DLD1 (cell line): ENCODE results near the gene HHIPL1.

Source experiments
- in situ Hi-C: cut with HindIII; loops from 2 replicates; pipeline ENCODE4 v1.10.0; 2017; ENCODE audit warnings: low sequenced_read_pairs

Gene HHIPL1

GRCh38 chr14:99673305-99674063, 28.6 kb downstream of the HHIPL1 start:
- in situ Hi-C loops: no loop called here

GRCh38 chr14:99674064-99674650, 29.2 kb downstream of the HHIPL1 start:
- in situ Hi-C loops: no loop called here

DNA sequence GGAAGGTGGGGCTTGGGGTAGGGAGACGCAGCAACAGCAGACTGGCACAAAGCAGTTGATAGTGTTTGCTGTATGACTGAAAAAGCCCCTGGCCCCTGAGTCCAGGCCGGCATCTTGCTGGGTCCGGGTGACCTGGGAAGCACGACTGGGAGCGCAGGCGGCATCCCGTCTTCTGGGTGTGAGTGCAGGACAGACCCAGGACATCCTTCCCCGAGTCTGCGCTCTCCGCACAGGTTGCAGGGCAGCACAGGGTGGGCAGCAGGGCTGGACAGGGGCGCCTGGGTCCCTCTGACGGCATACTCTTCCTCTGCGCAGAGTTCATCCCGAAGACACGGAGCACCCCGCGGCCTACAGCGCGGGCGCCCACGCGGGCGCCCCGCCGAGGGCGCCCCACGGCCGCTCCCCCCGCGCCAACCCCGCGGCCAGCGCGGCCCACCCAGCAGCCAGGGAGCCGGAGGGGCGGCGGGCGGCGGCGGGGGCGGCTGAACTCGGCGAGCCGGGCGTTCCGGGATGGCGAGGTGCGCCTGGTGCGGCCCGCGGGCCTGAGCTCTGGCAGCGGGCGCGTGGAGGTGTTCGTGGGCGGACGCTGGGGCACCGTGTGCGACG, 29.9 kb downstream of the HHIPL1 start:
- in situ Hi-C loops: loop anchor here (25.0 kb wide), 1 partner anchor 188 kb away; the partner anchor contains the start of genes CCNK and SETD3

DNA sequence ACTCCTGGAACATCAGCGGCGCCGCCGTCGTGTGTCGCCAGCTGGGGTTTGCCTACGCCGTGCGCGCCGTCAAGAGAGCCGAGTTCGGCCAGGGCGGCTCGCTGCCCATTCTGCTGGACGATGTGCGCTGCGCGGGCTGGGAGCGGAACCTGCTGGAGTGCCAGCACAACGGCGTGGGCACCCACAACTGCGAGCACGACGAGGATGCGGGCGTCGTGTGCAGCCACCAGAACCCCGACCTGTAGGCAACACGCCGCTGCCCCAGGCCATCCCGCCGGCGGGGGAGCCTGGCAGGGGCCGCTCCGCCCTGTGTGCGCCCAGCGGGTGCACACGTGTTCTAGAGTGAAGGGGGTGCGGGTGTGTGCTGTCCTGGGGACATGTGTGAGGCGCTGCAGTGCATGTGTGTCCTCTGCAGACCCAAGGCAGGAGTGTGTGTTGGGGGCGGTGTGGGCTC, 30.5 kb downstream of the HHIPL1 start:
- in situ Hi-C loops: loop anchor here (25.0 kb wide), 1 partner anchor 188 kb away; the partner anchor contains the start of genes CCNK and SETD3

DNA sequence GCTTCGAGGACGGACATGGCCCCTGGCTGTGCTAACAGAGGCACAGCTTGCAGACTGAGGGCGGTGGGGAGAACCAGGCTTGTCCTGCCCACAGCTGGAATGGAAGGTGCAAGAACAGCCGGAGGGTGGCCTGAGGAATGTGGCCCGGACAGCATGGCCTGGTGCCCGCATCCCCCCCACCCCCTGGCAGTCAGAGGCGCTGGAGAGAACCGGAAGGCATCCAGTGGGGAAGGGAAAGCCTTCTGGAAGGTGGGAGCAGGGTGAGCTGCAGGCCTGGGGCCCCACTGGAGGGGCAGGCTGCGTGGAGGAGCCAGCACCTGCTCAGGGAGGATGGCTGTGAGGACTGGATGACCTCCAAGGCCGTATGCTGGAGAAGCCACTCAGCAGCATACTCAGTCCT, 31.0 kb downstream of the HHIPL1 start:
- in situ Hi-C loops: loop anchor here (25.0 kb wide), 1 partner anchor 189 kb away; the partner anchor contains the start of genes CCNK and SETD3

DNA sequence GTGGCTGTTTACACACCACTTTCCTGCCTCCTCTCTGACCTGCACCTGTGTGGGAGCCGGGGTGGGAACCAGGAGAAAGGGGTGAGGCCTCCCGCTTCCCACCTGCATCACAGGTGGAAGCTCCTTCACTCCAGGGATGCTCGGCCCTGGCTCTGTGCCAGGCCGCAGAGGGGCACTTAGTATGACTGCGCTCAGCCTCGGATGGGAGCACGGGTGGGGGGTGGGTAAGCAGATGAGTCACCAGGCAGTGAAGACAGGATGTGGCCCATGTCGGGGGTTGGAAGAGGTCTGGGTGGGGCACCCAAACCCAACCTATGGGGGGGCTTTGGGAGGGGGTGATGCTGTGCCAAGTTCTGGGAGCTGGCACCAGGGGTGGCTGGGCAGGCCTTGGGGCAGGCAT, 31.7 kb downstream of the HHIPL1 start:
- in situ Hi-C loops: loop anchor here (25.0 kb wide), 1 partner anchor 189 kb away; the partner anchor contains the start of genes CCNK and SETD3

DNA sequence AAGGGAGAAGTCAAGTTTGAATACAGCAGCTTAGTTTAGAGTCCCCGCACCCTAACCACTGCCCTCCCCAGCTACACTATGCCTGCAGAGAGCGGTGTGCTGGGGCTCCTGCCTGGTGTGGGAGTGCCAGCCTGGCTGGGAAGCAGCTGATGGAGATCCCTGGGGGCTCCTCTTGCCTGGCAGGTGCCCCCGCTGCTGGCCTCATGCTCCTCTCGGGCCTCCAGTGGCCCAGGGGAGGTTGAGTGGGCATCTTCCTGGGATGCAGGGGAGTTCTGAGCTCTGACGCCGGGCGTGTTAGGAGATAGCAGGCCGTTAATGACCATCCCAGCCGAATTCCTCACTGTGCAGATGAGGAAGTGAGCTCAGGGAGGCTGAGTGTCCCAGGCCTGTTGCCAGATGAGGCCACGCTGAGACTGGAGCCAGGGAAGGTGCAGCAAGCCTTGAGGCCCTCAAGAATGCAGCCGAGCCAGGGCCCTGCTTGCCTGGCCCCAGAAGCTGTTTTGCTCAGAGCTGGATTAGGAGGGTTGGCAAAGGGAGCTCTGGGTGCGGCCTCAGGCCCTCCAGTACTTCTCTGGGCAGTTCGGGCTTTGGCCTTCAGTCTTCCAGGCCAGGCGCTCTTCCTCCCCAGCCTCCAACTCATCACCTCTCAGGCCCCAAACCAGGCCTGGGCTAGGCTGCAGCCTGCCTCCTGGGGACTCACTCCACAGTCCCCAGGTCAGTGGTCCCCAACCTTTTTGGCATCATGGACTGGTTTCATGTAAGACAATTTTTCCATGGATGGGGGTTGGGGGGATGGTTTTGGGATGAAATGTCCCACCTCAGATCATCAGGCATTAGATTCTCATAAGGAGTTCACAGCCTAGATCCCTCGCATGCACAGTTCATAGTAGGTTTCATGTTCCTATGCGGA, 32.6 kb downstream of the HHIPL1 start:
- in situ Hi-C loops: loop anchor here (25.0 kb wide), 1 partner anchor 190 kb away; the partner anchor contains the start of genes CCNK and SETD3

GRCh38 chr14:99678198-99678597, 33.3 kb downstream of the HHIPL1 start:
- in situ Hi-C loops: loop anchor here (25.0 kb wide), 1 partner anchor 191 kb away; the partner anchor contains the start of genes CCNK and SETD3

GRCh38 chr14:99679111-99679510, 34.2 kb downstream of the HHIPL1 start:
- in situ Hi-C loops: loop anchor here (25.0 kb wide), 1 partner anchor 192 kb away; the partner anchor contains the start of genes CCNK and SETD3

- in situ Hi-C loops: loop anchor here (25.0 kb wide), 1 partner anchor 192 kb away; the partner anchor contains the start of genes CCNK and SETD3
Measured at GRCh38 chr14:99679543-99679942, 34.6 kb downstream of the HHIPL1 start.

- in situ Hi-C loops: loop anchor here (10.0 to 25.0 kb wide), 2 partner anchors 115 to 193 kb away; partner anchors contain the start of genes CCNK and SETD3
Measured at GRCh38 chr14:99679996-99680395, 35.1 kb downstream of the HHIPL1 start.

DNA sequence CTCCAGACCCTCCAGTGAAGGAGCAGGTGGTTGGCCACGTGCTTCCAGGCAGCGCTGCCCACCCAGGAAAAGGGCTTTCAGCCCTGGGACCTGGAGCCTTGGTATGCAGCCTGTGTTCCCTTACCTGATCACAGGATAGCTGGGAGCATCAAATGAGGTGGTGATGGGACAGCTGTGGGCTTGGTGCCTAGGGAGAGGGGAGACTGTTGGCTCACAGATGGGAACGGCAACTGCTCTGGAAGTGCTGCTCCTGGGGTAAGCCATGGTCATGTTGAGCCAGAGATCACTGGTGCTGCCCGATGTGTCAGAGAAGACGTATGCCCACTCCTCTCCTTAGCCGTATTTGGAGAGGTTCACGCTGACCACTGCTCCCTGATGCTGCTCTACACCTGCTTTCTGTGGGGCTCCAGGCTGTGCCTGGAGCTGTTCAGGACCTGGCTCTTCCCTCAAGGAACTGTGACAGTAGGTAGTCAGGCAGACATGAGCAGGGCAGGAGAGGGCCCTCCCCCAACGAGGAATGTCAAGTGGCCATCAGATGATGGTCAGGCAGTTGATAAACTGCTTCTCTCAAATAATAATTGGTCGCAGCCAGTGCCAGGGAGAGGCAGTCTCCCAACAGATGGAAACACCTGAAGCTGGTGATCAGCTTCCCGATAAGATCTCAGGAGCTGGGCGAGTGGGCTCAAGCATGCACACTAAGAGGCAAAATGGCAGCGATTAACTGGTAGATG, 36.3 kb downstream of the HHIPL1 start:
- in situ Hi-C loops: loop anchor here (10.0 to 25.0 kb wide), 2 partner anchors 116 to 194 kb away; partner anchors contain the start of genes CCNK and SETD3

GRCh38 chr14:99681832-99682148, 36.9 kb downstream of the HHIPL1 start:
- in situ Hi-C loops: loop anchor here (10.0 to 25.0 kb wide), 2 partner anchors 117 to 194 kb away; partner anchors contain the start of genes CCNK and SETD3

- in situ Hi-C loops: loop anchor here (10.0 to 25.0 kb wide), 2 partner anchors 118 to 196 kb away; partner anchors contain the start of genes CCNK and SETD3
Measured at GRCh38 chr14:99682809-99683618, 38.1 kb downstream of the HHIPL1 start.

DNA sequence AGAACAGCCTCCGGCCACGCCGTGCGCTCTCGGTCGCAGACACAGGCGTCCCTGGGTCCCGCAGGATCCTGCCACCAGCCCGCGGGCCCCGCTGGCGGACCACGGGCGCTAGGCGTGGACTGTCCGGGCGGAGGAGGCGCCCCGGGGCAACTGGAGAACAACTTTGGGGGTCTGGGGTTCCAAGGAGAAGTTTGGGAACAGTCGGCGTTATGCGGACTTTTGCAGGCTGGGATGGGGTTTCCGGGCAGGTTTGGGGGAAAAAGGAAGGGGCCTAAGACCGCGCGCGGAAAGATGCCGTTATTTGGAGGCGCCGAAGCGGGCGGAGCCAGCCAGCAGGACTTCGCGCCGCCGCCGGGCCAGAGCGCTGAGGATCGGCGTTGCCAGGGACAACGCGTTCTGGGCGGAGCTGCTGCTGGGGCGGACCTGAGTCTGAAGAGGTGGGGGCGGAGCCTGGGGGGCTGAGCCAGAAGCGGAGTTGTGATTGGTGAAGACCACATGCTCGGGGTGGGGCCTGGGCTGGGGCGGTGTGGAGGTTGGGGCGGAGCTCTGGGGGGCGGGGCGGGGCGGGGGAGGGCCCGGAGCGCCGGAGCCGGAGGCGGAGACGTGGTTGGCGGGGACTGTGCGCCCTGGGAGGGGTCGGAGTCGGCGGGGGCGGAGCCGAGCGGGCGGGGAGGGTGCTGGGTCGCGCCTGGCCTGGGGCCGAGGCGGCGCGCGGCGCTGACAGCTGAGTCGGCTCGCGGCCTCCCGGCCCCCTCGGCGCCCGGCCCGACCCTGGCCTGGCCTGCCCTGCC, 38.9 kb downstream of the HHIPL1 start, which contains the start of gene CYP46A1:
CYP46A1 (plus strand) TSS at position 680 of the 791 bp plus-strand sequence. CDS start 120 bp downstream, outside the sequence.
- in situ Hi-C loops: loop anchor here (10.0 to 25.0 kb wide), 2 partner anchors 119 to 197 kb away; partner anchors contain the start of genes CCNK and SETD3

- in situ Hi-C loops: loop anchor here (10.0 to 25.0 kb wide), 2 partner anchors 120 to 197 kb away; partner anchors contain the start of genes CCNK and SETD3
Measured at GRCh38 chr14:99684410-99684934, 39.5 kb downstream of the HHIPL1 start.

DNA sequence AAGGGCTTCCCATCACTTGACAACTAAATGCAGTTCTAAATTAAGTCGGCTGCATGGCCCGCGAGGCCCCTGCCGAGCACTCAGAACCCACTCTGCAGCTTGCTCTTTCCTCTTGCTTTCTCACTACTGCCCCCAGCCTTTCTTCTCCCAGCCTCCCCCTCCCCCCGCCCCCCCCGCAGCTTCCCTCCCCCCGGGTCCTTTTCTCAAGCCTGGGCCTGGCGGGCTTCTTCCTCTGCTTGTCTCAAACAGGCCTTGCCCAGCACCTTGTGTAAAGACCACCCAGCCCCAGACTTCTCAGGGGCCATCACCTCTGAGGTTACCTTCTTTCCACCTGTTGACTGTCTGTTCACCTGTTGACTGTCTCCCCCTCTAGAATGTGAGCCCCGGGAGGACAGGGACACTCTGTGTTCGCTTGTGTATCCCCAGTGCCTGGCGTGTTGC, 40.2 kb downstream of the HHIPL1 start:
- in situ Hi-C loops: loop anchor here (10.0 to 25.0 kb wide), 2 partner anchors 120 to 198 kb away; partner anchors contain the start of genes CCNK and SETD3
